Spinal cord (tissue), 10 donors: ENCODE measurements around the gene PSMF1. TPM values are rescaled to one million over a fixed set of nuclear protein-coding genes. Genes with fewer than 3 reads are reported as not detected.
A peak's percentile ranks its signal among the peaks of the same experiment; 100 is the strongest.

Experiments used
- DNase-seq, 6 donors: peaks; one replicate each; pipeline versions ENCODE4 v3.0.0 to v3.0.0-alpha.2; 2013 to 2015; ENCODE audit warnings: low spot score in 6 of 6, low read depth in 4 of 6
- H3K27ac ChIP-seq: one replicate; pipeline ENCODE4 v1.5.1; 2013; ENCODE audit warnings: low read depth, low read length, control low read depth
- H3K27me3 ChIP-seq: one replicate; pipeline ENCODE4 v1.6.1; 2013; ENCODE audit warnings: low read length; ENCODE audit not compliant: control insufficient read depth, insufficient read depth
- H3K36me3 ChIP-seq: one replicate; pipeline ENCODE4 v1.6.1; 2013; ENCODE audit warnings: low read length; ENCODE audit not compliant: control insufficient read depth, insufficient read depth
- H3K4me1 ChIP-seq: one replicate; pipeline ENCODE4 v1.6.1; 2013; ENCODE audit warnings: low read length; ENCODE audit not compliant: control insufficient read depth, insufficient read depth
- H3K4me3 ChIP-seq: one replicate; pipeline ENCODE4 v1.5.1; 2013; ENCODE audit warnings: low read depth, low read length, control low read depth
- H3K9me3 ChIP-seq: one replicate; pipeline ENCODE4 v1.6.1; 2013; ENCODE audit warnings: low read length; ENCODE audit not compliant: control insufficient read depth, insufficient read depth
- WGBS: methylation state at CpG from one replicate; pipeline ENCODE4 v1.1.5; 2013; ENCODE audit warnings: missing lambda C conversion rate; ENCODE audit not compliant: insufficient coverage; 5-methylcytosine and 5-hydroxymethylcytosine counted together
- long read RNA-seq, 4 donors: transcript quantifications; one replicate each; lab custom pipeline, GENCODE V29; 2026
- polyA plus RNA-seq, 2 donors: library from polyadenylated mRNA; unstranded; fragments of 120-200 nt; gene quantifications; one replicate each; pipeline ENCODE4 v1.2.1, GENCODE V29; 2013; ENCODE audit not compliant: insufficient read length in 2 of 2
- total RNA-seq, 2 donors: library from RNA; depleted of rRNA in 1 of 2; stranded (reverse); fragments of 120-200 nt in 1 of 2; fragments of >200 nt in 1 of 2; gene quantifications; one replicate each; pipeline versions ENCODE4 v1.2.3 to v1.2.4, GENCODE V29; 2013 to 2014
- donor health status: healthy.

The PSMF1 gene, protein sequence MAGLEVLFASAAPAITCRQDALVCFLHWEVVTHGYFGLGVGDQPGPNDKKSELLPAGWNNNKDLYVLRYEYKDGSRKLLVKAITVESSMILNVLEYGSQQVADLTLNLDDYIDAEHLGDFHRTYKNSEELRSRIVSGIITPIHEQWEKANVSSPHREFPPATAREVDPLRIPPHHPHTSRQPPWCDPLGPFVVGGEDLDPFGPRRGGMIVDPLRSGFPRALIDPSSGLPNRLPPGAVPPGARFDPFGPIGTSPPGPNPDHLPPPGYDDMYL
- total RNA-seq = 10 to 100 TPM; 41.8 to 46.7 TPM
- polyA plus RNA-seq = 100 to 1,000 TPM; 150 to 156 TPM
- long read RNA-seq, donor 1, full-length matches to known transcripts = 56 of 71 reads
- long read RNA-seq, donor 1, partial matches to known transcripts = 15 of 71 reads
- long read RNA-seq, donor 1, other reads (novel, unspliced or antisense) = 0 of 71 reads
- long read RNA-seq, donor 2, full-length matches to known transcripts = 33 of 33 reads
- long read RNA-seq, donor 2, partial matches to known transcripts = 0 of 33 reads
- long read RNA-seq, donor 2, other reads (novel, unspliced or antisense) = 0 of 33 reads
- long read RNA-seq, donor 3, full-length matches to known transcripts = 32 of 32 reads
- long read RNA-seq, donor 3, partial matches to known transcripts = 0 of 32 reads
- long read RNA-seq, donor 3, other reads (novel, unspliced or antisense) = 0 of 32 reads
- long read RNA-seq, donor 4, full-length matches to known transcripts = 25 of 59 reads
- long read RNA-seq, donor 4, partial matches to known transcripts = 27 of 59 reads
- long read RNA-seq, donor 4, other reads (novel, unspliced or antisense) = 7 of 59 reads

DNA sequence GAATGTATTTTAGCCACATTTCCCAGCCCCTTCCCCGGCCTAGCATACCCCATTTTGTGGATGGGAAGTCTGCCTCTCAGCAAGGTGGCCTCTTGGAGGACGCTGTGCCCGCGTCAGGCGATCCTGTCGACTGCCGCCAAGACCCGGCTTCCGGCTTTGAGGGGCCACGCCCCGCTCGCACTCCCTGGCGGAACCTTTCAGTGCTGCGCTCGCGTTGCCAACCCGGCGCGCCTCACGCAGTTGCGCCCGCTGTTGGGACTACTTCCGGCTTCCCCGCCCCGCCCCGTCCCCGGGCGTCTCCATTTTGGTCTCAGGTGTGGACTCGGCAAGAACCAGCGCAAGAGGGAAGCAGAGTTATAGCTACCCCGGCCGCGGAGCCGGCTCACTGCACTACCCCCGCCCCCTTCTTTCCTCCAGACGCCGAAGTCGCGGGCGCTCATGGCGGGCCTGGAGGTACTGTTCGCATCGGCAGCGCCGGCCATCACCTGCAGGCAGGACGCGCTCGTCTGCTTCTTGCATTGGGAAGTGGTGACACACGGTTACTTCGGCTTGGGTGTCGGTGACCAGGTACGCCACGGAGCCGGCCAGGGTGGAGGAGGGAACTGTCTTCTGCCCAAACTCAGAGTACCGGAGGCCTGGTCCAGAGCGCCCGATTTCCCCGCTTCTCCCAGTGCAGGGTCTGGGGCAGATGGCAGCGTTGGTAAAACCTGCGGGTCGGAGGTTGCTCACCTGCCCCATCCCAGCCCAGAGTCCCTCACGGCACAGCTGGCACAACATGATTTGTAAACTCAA, at the start of gene PSMF1:
Gene PSMF1, plus strand, starts transcription at position 267 of the 792 bp plus-strand sequence. Its CDS starts 172 bp downstream, at position 439.
- peak within 1 kb of the TSS; percentile 76 for H3K4me3 ChIP-seq
- peak; percentile 65 to 98 (median 90) for DNase-seq
- H3K36me3 ChIP-seq = no peaks in the 10 kb centered on the region
- peaks cover 18% of the 10 kb centered on the region for H3K4me1 ChIP-seq
- no peaks in the 10 kb centered on the region for H3K27me3 ChIP-seq
- under 1% methylated on average over 61 of the region's 62 CpGs for WGBS
- H3K27ac ChIP-seq = peak within 1 kb of the TSS; percentile 50
- no peaks in the 10 kb centered on the region for H3K9me3 ChIP-seq

DNA sequence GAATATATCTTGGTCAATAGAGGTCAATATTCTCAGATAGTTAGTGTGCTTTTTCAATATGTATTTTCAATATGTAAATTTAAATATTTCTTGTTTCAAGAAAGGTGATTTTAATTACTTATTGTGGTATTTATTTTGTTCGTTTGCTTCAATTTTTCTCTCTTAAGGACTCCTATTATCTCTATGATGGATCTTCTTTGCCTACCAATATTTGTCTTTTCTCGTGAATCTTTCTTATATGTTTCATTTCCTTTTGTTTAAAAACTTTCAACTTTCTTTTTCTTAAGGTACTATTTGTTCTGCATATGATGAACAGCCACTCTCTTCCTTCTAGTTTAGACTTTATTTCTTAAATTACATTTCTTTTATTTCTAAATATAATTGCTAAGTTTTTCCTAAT, 46.1 kb upstream of the PSMF1 start:
- Histone ChIP-seq H3K27ac (no peak overlapping the region), H3K4me3 (no peak overlapping the region), H3K9me3 (no peaks in the 10 kb centered on the region), H3K4me1 (no peaks in the 10 kb centered on the region), H3K36me3 (no peaks in the 10 kb centered on the region), H3K27me3 (no peaks in the 10 kb centered on the region)
- DNase-seq = no peak
- no CpG with 5 or more reads among the region's 2 CpGs for WGBS

DNA sequence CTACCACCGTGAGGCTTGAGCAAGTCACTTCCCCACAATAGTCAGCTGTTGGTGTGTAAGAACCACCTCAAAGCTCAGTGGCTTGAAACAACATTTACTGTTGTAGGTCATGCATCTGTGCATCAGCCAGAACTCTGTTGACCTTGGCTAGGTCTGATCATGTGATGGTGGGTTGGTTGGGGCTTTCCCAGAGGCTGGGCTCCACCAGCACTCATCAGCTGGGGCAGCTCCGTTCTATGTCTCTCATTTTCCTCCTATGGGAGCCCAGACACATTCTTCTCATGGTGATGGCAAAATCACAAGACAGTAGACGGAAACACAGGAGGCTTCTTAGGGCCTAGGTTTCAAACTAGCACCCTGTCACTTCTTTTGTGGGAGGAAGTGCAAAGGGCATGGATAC, 42.8 kb upstream of the PSMF1 start:
- whole genome bisulfite sequencing = 20% methylated on average over 1 of the region's 3 CpGs
- no peaks in the 10 kb centered on the region for H3K9me3 ChIP-seq
- no peak overlapping the region for H3K27ac ChIP-seq
- no peaks in the 10 kb centered on the region for H3K36me3 ChIP-seq
- no peaks in the 10 kb centered on the region for H3K27me3 ChIP-seq
- DNase-seq = no peak
- H3K4me1 ChIP-seq = no peaks in the 10 kb centered on the region
- H3K4me3 ChIP-seq = no peak overlapping the region

DNA sequence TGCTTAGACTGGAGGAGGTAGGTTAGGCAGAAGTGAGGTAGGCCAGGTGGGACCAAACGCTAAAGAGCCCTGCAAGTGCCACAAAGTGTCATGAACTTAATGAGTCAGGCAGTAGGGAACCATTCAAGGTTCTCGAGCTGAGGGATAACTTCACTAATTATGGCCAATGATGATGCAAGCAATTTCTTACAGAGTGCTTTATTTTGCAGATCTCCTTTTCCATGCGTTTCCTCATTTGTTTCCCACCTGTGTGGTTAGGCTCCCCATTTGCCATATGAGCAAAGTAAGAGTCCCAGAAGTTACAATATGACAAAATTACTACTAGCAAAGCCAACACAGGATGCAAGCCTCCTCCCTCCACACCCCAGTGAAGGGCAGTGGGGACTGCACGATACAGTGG, 36.5 kb upstream of the PSMF1 start:
- Histone ChIP-seq H3K9me3 (no peaks in the 10 kb centered on the region), H3K27me3 (no peaks in the 10 kb centered on the region), H3K27ac (no peak overlapping the region), H3K4me3 (no peak overlapping the region), H3K36me3 (no peaks in the 10 kb centered on the region), H3K4me1 (no peaks in the 10 kb centered on the region)
- no peak for DNase-seq
- WGBS = 80% methylated on average over 3 of the region's 4 CpGs

DNA sequence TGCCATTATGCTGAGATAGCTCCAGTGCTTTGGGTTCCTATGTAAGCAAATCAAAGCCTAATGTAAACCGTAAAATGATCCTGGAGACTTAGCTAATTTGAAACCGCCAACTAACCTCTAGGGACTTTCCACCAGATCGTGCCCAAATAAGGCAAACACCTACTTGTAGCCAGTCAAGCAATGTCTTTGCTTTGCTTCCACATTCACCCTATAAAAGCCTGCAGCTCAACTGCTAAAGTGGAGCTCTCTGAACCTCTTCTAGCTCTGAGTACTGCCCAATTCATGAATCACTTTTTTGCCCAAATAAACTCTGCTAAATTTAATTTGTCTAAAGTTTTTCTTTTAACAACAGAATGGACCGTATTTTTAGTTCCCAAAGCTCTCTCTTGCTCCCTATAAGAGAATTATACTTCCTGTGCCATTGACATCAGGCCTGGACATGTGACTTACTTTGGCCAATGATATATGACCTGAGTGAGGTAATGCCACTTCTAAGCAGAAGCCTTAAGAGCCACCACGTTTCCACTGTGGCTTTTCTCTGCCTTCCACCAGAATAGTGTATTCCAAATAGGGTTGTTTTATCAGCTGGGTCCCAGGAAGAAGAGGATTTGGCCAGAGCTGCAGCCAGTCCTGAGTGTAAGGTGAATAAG, 34.8 kb upstream of the PSMF1 start:
- H3K4me1 ChIP-seq = no peaks in the 10 kb centered on the region
- no peaks in the 10 kb centered on the region for H3K27me3 ChIP-seq
- no peaks in the 10 kb centered on the region for H3K9me3 ChIP-seq
- 90% methylated on average over 3 of the region's 5 CpGs for WGBS
- DNase-seq = no peak
- no peaks in the 10 kb centered on the region for H3K36me3 ChIP-seq
- no peak overlapping the region for H3K4me3 ChIP-seq
- H3K27ac ChIP-seq = no peak overlapping the region

DNA sequence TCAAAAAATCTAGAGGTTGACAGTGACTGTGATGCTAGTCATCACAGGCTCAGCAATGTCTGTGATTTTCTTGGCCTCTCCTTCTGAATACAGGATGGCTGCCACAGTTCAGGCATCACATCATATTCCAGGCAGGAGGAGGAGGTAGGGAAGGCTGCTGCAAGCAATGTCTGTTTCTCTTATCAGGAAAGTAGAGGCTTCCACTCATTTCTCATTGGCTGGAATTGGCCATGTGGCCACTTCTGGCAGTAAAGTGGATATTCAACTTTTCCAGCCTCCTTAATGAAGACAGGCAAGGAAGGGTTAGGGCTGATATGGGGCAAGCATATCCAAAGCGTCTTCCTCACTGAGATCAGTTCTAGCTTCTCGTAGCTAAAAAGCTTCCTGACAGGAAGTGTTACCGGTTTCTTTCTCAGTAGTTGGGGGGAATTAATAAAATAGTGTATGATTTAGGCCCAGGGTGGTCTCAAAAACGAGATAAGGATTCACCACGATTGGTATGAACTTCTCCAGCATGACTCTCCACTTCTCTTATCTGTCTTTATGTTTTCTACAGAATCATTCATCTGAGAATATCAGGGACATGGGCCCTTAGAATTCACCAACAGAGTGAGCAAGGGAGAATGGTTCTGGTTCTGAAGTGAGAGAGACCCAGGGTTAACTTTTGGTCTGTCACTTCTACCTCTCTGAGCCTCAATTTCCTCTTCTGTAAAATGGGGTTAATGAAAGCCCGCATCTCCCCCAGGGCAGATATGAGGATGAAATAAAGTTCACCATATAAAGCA, 32.7 kb upstream of the PSMF1 start:
- no peaks in the 10 kb centered on the region for H3K9me3 ChIP-seq
- H3K27me3 ChIP-seq = no peaks in the 10 kb centered on the region
- 68% methylated on average over 2 of the region's 6 CpGs for WGBS
- H3K36me3 ChIP-seq = no peaks in the 10 kb centered on the region
- H3K27ac ChIP-seq = no peak overlapping the region
- H3K4me3 ChIP-seq = no peak overlapping the region
- no peaks in the 10 kb centered on the region for H3K4me1 ChIP-seq
- no peak for DNase-seq

DNA sequence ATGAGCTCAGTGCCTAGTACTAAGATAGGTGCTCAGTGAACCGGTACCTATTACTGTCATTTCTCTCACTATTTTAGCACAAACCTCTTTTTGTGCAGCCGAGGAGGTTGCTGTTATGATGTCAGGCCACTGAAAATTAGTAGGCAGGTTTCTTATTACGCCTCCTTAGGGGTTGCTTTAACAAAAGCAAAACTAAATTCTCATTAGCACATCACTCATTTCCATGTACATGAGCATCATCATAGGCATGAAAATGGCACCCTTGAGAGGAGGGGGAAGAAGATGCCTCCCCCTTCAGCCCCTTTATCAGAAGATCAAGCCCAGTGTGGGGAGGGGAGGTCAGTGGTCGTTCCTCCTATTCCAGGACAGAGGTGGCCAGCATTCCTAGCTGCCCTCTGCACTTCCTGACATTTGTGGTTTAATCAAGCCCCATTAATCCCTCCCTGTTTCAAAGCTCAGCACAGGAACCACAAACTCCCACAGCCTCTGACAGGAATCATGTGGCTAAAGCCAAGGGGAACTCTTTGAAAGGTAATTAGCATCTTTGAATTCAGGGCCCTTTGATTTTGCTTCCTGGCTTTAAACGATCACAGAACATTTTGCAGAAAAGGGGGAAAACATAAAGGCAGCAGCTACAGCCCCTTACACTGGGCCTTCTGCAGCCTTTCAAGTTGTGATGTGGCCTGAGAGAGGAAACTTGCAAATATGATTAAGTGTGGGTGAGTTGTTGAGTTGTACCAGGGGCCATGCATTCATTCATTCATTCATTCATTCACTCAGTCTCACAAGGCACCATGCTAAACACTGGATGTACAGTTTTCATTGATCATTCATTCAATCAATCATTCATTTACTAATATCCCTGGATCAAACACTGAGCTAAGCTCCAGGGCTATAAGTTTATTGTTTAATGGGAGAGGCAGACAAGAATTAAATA, 31.9 kb upstream of the PSMF1 start:
- Histone ChIP-seq H3K4me3 (no peak overlapping the region), H3K27ac (no peak overlapping the region), H3K4me1 (no peaks in the 10 kb centered on the region), H3K27me3 (no peaks in the 10 kb centered on the region), H3K36me3 (no peaks in the 10 kb centered on the region), H3K9me3 (no peaks in the 10 kb centered on the region)
- peak in 1 of 6 donors; percentile 72 for DNase-seq
- 11% methylated on average over 1 of the region's 5 CpGs for WGBS

DNA sequence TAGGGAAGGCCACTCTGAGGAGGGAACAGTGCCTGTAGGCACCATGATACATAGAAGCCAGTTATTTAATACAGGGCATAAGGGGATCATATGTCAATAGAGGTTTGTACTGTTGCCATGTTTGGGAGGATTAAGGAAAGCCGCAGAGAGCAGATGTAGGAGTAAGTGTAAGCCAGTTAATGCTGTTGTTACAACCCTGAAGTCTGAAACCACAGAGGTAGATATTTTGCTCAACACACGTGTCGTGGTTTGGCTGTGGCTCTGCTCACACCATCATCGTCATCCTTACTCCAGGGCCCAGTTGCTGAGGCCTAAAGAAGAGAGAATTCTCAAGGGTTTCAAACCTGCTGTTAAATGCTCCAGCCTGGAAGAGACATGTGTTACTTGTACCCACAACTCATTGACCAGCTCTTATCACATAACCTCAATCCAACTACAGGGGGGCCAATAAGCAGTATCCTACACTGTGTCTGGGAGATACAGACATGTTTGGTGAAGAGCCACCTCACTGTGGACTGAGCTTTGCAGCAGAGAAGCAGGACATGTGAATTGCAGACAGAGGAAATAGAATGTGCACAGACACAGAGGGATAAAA, 31.0 kb upstream of the PSMF1 start:
- Histone ChIP-seq H3K4me3 (no peak overlapping the region), H3K27me3 (no peaks in the 10 kb centered on the region), H3K9me3 (no peaks in the 10 kb centered on the region), H3K36me3 (no peaks in the 10 kb centered on the region), H3K27ac (no peak overlapping the region), H3K4me1 (no peaks in the 10 kb centered on the region)
- WGBS = 90% methylated on average over 4 of the region's 4 CpGs
- DNase-seq = no peak
